WTC11 (cell line): Measurements from ENCODE around the gene KIF5C. TPM values are rescaled to one million over a fixed set of nuclear protein-coding genes. Genes with fewer than 3 reads are reported as not detected.

Experiments used
- ATAC-seq: fragments of 200-7000 bp; cut with Tn5 transposase; 2 replicates; pipeline ENCODE4 v1.10.0; 2021; ENCODE audit warnings: mild to moderate bottlenecking, moderate library complexity
- CTCF ChIA-PET: fragments of 300-600 bp; sonication (Branson Sonifier 250); formaldehyde crosslinking; loops from one replicate; lab custom pipeline; 2021; ENCODE audit warnings: antibody characterized with exemption; lab: Charles Lee
- POLR2A ChIA-PET: fragments of 350-600 bp; sonication (Branson Sonifier 250); formaldehyde crosslinking; loops from one replicate; lab custom pipeline; 2021; ENCODE audit warnings: antibody characterized with exemption; lab: Charles Lee
- DNase-seq: peaks from one replicate; pipeline ENCODE4 v3.0.0; 2021; ENCODE audit warnings: low spot score
- H3K27ac Mint-ChIP-seq: 2 replicates; pipeline ENCODE4 v1.8.0; 2021; ENCODE audit warnings: mixed read lengths
- H3K27me3 Mint-ChIP-seq: 2 replicates; pipeline ENCODE4 v1.8.0; 2021; ENCODE audit warnings: low read depth, mild to moderate bottlenecking, moderate library complexity, mixed read lengths
- H3K36me3 Mint-ChIP-seq: 2 replicates; pipeline ENCODE4 v1.8.0; 2021; ENCODE audit warnings: mixed read lengths
- H3K4me1 Mint-ChIP-seq: 2 replicates; pipeline ENCODE4 v1.8.0; 2022; ENCODE audit warnings: mixed read lengths
- H3K4me3 Mint-ChIP-seq: 2 replicates; pipeline ENCODE4 v1.8.0; 2021; ENCODE audit warnings: mild to moderate bottlenecking, moderate library complexity, mixed read lengths
- H3K9me3 Mint-ChIP-seq: 2 replicates; pipeline ENCODE4 v1.8.0; 2021; ENCODE audit warnings: mixed read lengths
- ATF1 ChIP-seq: sonication (generic); formaldehyde crosslinking; IDR thresholded peaks from 2 replicates; pipeline ENCODE4 v1.8.1; 2023; ENCODE audit warnings: mild to moderate bottlenecking, moderate library complexity, missing genetic modification reagents
- CREB1 ChIP-seq: sonication (generic); formaldehyde crosslinking; IDR thresholded peaks from 2 replicates; pipeline ENCODE4 v1.8.0; 2023; ENCODE audit warnings: mild to moderate bottlenecking, missing genetic modification reagents
- CTCF ChIP-seq: fragments of 200-600 bp; IDR thresholded peaks from 2 replicates; pipeline ENCODE4 v1.8.0; 2022; ENCODE audit warnings: antibody characterized with exemption
- E2F1 ChIP-seq: sonication (generic); formaldehyde crosslinking; IDR thresholded peaks from 2 replicates; pipeline ENCODE4 v1.8.0; 2022; ENCODE audit warnings: mild to moderate bottlenecking, missing genetic modification reagents
- IRF2 ChIP-seq: sonication (generic); formaldehyde crosslinking; IDR thresholded peaks from 2 replicates; pipeline ENCODE4 v1.8.0; 2022; ENCODE audit warnings: low read depth, missing genetic modification reagents, borderline replicate concordance
- JAZF1 ChIP-seq: fragments of 250-450 bp; sonication (Bioruptor Pico); IDR thresholded peaks from 2 replicates; pipeline ENCODE4 v1.9.0; 2021; ENCODE audit warnings: moderate library complexity, mild to moderate bottlenecking, inconsistent platforms
- MLX ChIP-seq: sonication (generic); formaldehyde crosslinking; IDR thresholded peaks from 2 replicates; pipeline ENCODE4 v1.8.1; 2023; ENCODE audit warnings: mild to moderate bottlenecking, missing genetic modification reagents, moderate library complexity
- MXD4 ChIP-seq: fragments of 250-450 bp; sonication (Bioruptor Pico); IDR thresholded peaks from 2 replicates; pipeline ENCODE4 v1.8.0; 2021; ENCODE audit warnings: mild to moderate bottlenecking, moderate library complexity, borderline replicate concordance
- NR3C1 ChIP-seq: sonication (generic); formaldehyde crosslinking; conservative IDR thresholded peaks from 2 replicates; pipeline ENCODE4 v1.8.1; 2023; ENCODE audit warnings: low read depth, mild to moderate bottlenecking, missing genetic modification reagents
- SOX15 ChIP-seq: fragments of 250-450 bp; sonication (Bioruptor Pico); IDR thresholded peaks from 2 replicates; pipeline ENCODE4 v1.9.0; 2021; ENCODE audit warnings: mild to moderate bottlenecking
- SP1 ChIP-seq: sonication (generic); formaldehyde crosslinking; conservative IDR thresholded peaks from 2 replicates; pipeline ENCODE4 v1.8.1; 2022; ENCODE audit warnings: missing genetic modification reagents
- TEAD4 ChIP-seq: sonication (generic); formaldehyde crosslinking; IDR thresholded peaks from 2 replicates; pipeline ENCODE4 v1.8.0; 2022; ENCODE audit warnings: mild to moderate bottlenecking, missing genetic modification reagents
- ZNF121 ChIP-seq: sonication (generic); formaldehyde crosslinking; IDR thresholded peaks from 2 replicates; pipeline ENCODE4 v1.8.0; 2023; ENCODE audit warnings: missing genetic modification reagents
- ZNF219 ChIP-seq: sonication (generic); formaldehyde crosslinking; IDR thresholded peaks from 2 replicates; pipeline ENCODE4 v1.8.0; 2023; ENCODE audit warnings: missing genetic modification reagents, mild to moderate bottlenecking, borderline replicate concordance
- ZNF263 ChIP-seq: sonication (generic); formaldehyde crosslinking; IDR thresholded peaks from 2 replicates; pipeline ENCODE4 v1.8.1; 2022; ENCODE audit warnings: low read depth, mild to moderate bottlenecking, moderate library complexity, missing genetic modification reagents
- ZNF317 ChIP-seq: sonication (generic); formaldehyde crosslinking; IDR thresholded peaks from 2 replicates; pipeline ENCODE4 v1.8.1; 2023; ENCODE audit warnings: low read depth, mild to moderate bottlenecking, moderate library complexity, missing genetic modification reagents, borderline replicate concordance
- ZNF423 ChIP-seq: fragments of 250-450 bp; sonication (Bioruptor Pico); IDR thresholded peaks from 2 replicates; pipeline ENCODE4 v2.1.2; 2022; ENCODE audit warnings: mild to moderate bottlenecking, moderate library complexity
- ZNF671 ChIP-seq: fragments of 250-450 bp; sonication (Bioruptor Pico); IDR thresholded peaks from 2 replicates; pipeline ENCODE4 v1.8.0; 2021; ENCODE audit warnings: mild to moderate bottlenecking
- ZSCAN18 ChIP-seq: fragments of 250-450 bp; sonication (Bioruptor Pico); IDR thresholded peaks from 2 replicates; pipeline ENCODE4 v2.1.2; 2022; ENCODE audit warnings: mild to moderate bottlenecking, moderate library complexity
- total RNA-seq: library from RNA; stranded (reverse); gene quantifications from 3 replicates; pipeline ENCODE4 v1.2.3, GENCODE V29; 2021
- TF ChIP-seq, protein P1 (sequence below): sonication (generic); formaldehyde crosslinking; IDR thresholded peaks from 2 replicates; pipeline ENCODE4 v1.8.0; 2022; ENCODE audit warnings: mild to moderate bottlenecking, missing genetic modification reagents
- TF ChIP-seq, protein P2 (sequence below): sonication (generic); formaldehyde crosslinking; IDR thresholded peaks from 2 replicates; pipeline ENCODE4 v1.8.0; 2022; ENCODE audit warnings: mild to moderate bottlenecking, missing genetic modification reagents
- TF ChIP-seq, protein P3 (sequence below): fragments of 250-450 bp; sonication (Bioruptor Pico); IDR thresholded peaks from 2 replicates; pipeline ENCODE4 v1.9.0; 2021; ENCODE audit warnings: mild to moderate bottlenecking

The KIF5C gene
- total RNA-seq, 1 experiment from 2014 or later, result 73.5 TPM

- ChIA-PET POLR2A (interaction anchor here (0.8 kb wide), 1 partner anchor 15 kb away, joined by 3 read pairs; no protein-coding TSS in a partner anchor), CTCF (interaction anchor here (1.0 to 1.6 kb wide), 2 partner anchors 14 to 67 kb away, joined by 3 to 4 read pairs; no protein-coding TSS in a partner anchor)
- H3K4me1 Mint-ChIP-seq, result peaks cover 57% of the 10 kb centered on the region
- H3K27ac Mint-ChIP-seq, result peak overlapping the region; percentile 66; the same call in 1 of the 2 replicates
- ATAC-seq (no peak; the same call in 1 of the 2 replicates), DNase-seq (no peak)
- H3K4me3 Mint-ChIP-seq, result no peak overlapping the region
- TF ChIP-seq JAZF1 (CRISPR knock-in tag) (no peak), ZNF121 (CRISPR knock-in tag) (no peak), MXD4 (CRISPR knock-in tag) (no peak), ZNF263 (no peak), SP1 (no peak), ZSCAN18 (CRISPR knock-in tag) (no peak), MLX (CRISPR knock-in tag) (no peak), CREB1 (CRISPR knock-in tag) (no peak), ZNF671 (CRISPR knock-in tag) (no peak), CTCF (no peak), NR3C1 (CRISPR knock-in tag) (no peak)
- TF ChIP-seq, protein P1, sequence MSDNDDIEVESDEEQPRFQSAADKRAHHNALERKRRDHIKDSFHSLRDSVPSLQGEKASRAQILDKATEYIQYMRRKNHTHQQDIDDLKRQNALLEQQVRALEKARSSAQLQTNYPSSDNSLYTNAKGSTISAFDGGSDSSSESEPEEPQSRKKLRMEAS (CRISPR knock-in tag), result no peak
- no peaks in the 10 kb centered on the region; the same call in 1 of the 2 replicates for H3K27me3 Mint-ChIP-seq
- H3K36me3 Mint-ChIP-seq, result peaks cover 14% of the 10 kb centered on the region
- peaks cover 14% of the 10 kb centered on the region for H3K9me3 Mint-ChIP-seq
Observed at GRCh38 chr2:148922776-148923475, 47.9 kb downstream of the KIF5C start.

DNA sequence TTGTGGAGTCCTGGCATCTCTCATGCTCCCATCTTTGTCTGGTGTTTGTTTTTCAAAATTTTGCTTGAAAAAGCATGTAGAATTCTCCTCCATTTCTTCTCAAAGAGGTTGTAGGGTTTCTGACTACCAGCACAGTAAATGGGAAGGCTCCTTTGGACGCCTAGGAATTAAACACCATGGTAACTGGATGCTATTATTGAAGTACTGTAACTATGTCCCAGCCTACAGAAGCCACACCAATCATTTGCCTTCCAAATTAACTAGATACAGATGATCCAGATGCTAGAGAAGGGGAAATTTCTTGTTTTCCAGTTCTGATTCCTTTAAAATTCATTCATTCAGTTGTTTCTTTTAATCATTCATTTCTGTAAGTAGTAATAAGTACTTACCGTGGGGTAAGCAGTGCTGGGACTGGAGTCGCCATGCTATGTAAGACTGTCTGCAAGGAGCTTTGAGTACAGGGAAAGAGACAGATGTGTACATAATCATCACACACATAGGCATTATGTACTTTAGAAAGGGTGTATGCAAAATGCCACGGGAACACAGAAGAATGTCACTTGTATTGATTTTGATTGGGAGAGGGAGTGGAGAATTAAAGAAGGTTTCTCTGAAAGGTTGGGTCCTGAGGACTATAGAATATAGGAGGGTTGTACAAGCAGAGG lies 49.6 kb downstream of the KIF5C start:
- Mint-ChIP-seq H3K27ac (no peak overlapping the region), H3K9me3 (no peaks in the 10 kb centered on the region), H3K4me3 (no peak overlapping the region), H3K4me1 (peaks cover 70% of the 10 kb centered on the region), H3K36me3 (peaks cover 9% of the 10 kb centered on the region), H3K27me3 (no peaks in the 10 kb centered on the region; the same call in 1 of the 2 replicates)
- no peak for ATAC-seq
- ChIA-PET POLR2A (no interaction called here), CTCF (interaction anchor here (0.8 kb wide), 1 partner anchor 416 kb away, joined by 3 read pairs; no protein-coding TSS in a partner anchor)
- DNase-seq, result no peak
- TF ChIP-seq ZNF423, result no peak
- no peak for TF ChIP-seq CREB1 (CRISPR knock-in tag)
- no peak for TF ChIP-seq ZNF219
- TF ChIP-seq, protein P2, sequence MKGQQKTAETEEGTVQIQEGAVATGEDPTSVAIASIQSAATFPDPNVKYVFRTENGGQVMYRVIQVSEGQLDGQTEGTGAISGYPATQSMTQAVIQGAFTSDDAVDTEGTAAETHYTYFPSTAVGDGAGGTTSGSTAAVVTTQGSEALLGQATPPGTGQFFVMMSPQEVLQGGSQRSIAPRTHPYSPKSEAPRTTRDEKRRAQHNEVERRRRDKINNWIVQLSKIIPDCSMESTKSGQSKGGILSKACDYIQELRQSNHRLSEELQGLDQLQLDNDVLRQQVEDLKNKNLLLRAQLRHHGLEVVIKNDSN (CRISPR knock-in tag), result no peak
- TF ChIP-seq ZNF317 (CRISPR knock-in tag), result no peak
- TF ChIP-seq SOX15 (CRISPR knock-in tag), result no peak
- no peak for TF ChIP-seq ZNF121 (CRISPR knock-in tag)
- no peak for TF ChIP-seq ATF1 (CRISPR knock-in tag)
- TF ChIP-seq TEAD4 (CRISPR knock-in tag), result no peak
- no peak for TF ChIP-seq MXD4 (CRISPR knock-in tag)
- TF ChIP-seq E2F1 (CRISPR knock-in tag), result no peak
- TF ChIP-seq IRF2 (CRISPR knock-in tag), result no peak
- no peak for TF ChIP-seq SP1
- TF ChIP-seq, protein P3, sequence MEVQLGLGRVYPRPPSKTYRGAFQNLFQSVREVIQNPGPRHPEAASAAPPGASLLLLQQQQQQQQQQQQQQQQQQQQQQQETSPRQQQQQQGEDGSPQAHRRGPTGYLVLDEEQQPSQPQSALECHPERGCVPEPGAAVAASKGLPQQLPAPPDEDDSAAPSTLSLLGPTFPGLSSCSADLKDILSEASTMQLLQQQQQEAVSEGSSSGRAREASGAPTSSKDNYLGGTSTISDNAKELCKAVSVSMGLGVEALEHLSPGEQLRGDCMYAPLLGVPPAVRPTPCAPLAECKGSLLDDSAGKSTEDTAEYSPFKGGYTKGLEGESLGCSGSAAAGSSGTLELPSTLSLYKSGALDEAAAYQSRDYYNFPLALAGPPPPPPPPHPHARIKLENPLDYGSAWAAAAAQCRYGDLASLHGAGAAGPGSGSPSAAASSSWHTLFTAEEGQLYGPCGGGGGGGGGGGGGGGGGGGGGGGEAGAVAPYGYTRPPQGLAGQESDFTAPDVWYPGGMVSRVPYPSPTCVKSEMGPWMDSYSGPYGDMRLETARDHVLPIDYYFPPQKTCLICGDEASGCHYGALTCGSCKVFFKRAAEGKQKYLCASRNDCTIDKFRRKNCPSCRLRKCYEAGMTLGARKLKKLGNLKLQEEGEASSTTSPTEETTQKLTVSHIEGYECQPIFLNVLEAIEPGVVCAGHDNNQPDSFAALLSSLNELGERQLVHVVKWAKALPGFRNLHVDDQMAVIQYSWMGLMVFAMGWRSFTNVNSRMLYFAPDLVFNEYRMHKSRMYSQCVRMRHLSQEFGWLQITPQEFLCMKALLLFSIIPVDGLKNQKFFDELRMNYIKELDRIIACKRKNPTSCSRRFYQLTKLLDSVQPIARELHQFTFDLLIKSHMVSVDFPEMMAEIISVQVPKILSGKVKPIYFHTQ, result no peak
